HepG2 (cell line): ENCODE results near the gene ESPNL. TPM values are rescaled to one million over a fixed set of nuclear protein-coding genes. Genes with fewer than 3 reads are reported as not detected.
A peak's percentile ranks its signal among the peaks of the same experiment; 100 is the strongest.

Source experiments
- ATAC-seq: fragments of 200-7000 bp; cut with Tn5 transposase; 3 replicates; pipeline ENCODE4 v1.9.1; 2020; ENCODE audit warnings: mild to moderate bottlenecking, moderate library complexity
- BruUV-seq: library from RNA; stranded (reverse); fragments of 400-500 nt; replicated peaks from 2 replicates; lab custom pipeline; 2021; lab: Mats Ljungman, UMichigan
- CTCF ChIA-PET: fragments of 300-600 bp; formaldehyde crosslinking; extraction: SDS; loops from one replicate; lab custom pipeline; 2021; ENCODE audit warnings: low total read pairs, inconsistent platforms, low intra/inter-chr PET ratio; lab: Yijun Ruan, JAX
- POLR2A ChIA-PET: fragments of 350-600 bp; sonication (Branson Sonifier 250); formaldehyde crosslinking; loops from one replicate; lab custom pipeline; 2020; ENCODE audit warnings: antibody characterized with exemption, inconsistent platforms; lab: Yijun Ruan, JAX
- DNase-seq: peaks from one replicate; pipeline ENCODE4 v3.0.0-alpha.2; 2015; ENCODE audit warnings: low spot score
- FAIRE-seq: peaks from 3 replicates; lab custom pipeline; 2011; peaks lifted over from hg19 to GRCh38; lab: Jason Lieb, UNC
- H2AFZ ChIP-seq: one replicate; pipeline ENCODE4 v1.6.1; 2011; ENCODE audit warnings: low read length, inconsistent platforms
- H3K27ac ChIP-seq: fragments of 300-600 bp; 3 replicates; pipeline ENCODE4 v1.8.0; 2011; ENCODE audit warnings: mixed run types, mild to moderate bottlenecking, mixed read lengths, low read length, inconsistent platforms; ENCODE audit not compliant: insufficient read depth; ENCODE audit errors: extremely low read length
- H3K27me3 ChIP-seq, 2 experiments: fragments of 200-600 bp in 1 of 2; 2 replicates in 1 of 2; 3 replicates in 1 of 2; pipeline versions ENCODE4 v1.6.0 to v1.8.0; 2011; ENCODE audit warnings: low read length in 2 of 2, mild to moderate bottlenecking in 2 of 2, moderate library complexity in 2 of 2, inconsistent platforms in 1 of 2; ENCODE audit not compliant: insufficient read depth in 2 of 2, control insufficient read depth in 1 of 2
- H3K36me3 ChIP-seq, 2 experiments: fragments of 200-600 bp in 1 of 2; replicated peaks in 1 of 2; 2 replicates in 1 of 2; 3 replicates in 1 of 2; pipeline versions ENCODE4 v1.5.1 to v1.8.0; 2011; ENCODE audit warnings: low read length in 2 of 2, inconsistent platforms in 1 of 2; ENCODE audit not compliant: insufficient read depth in 2 of 2, control insufficient read depth in 1 of 2
- H3K4me1 ChIP-seq: 2 replicates; pipeline ENCODE4 v1.5.1; 2012; ENCODE audit warnings: low read length, inconsistent platforms; ENCODE audit not compliant: insufficient read depth
- H3K4me2 ChIP-seq: 2 replicates; pipeline ENCODE4 v1.6.0; 2011; ENCODE audit warnings: low read depth, low read length, inconsistent platforms
- H3K4me3 ChIP-seq, 3 experiments: fragments of 200-600 bp in 1 of 3; sonication (generic), shearing (Covaris generic) in 1 of 3; replicated peaks in 1 of 3; 2 replicates each; pipeline ENCODE4 v1.5.1; 2011 to 2016; ENCODE audit warnings: low read length in 3 of 3, inconsistent platforms in 2 of 3, low read depth in 2 of 3, mild to moderate bottlenecking in 2 of 3, control low read depth in 1 of 3, mixed read lengths in 1 of 3; ENCODE audit not compliant: insufficient read depth in 1 of 3
- H3K79me2 ChIP-seq: one replicate; pipeline ENCODE4 v1.6.1; 2011; ENCODE audit warnings: low read length, inconsistent platforms; ENCODE audit not compliant: insufficient read depth
- H3K9ac ChIP-seq: 2 replicates; pipeline ENCODE4 v1.6.0; 2011; ENCODE audit warnings: mild to moderate bottlenecking, low read depth, low read length, inconsistent platforms; ENCODE audit not compliant: insufficient read depth
- H3K9me3 ChIP-seq: 2 replicates; pipeline ENCODE4 v1.5.1; 2012; ENCODE audit warnings: mild to moderate bottlenecking, low read length
- H4K20me1 ChIP-seq: 2 replicates; pipeline ENCODE4 v1.6.0; 2011; ENCODE audit warnings: inconsistent platforms, mild to moderate bottlenecking, low read length, moderate library complexity; ENCODE audit not compliant: insufficient read depth
- ATM ChIP-seq: fragments of 450-650 bp; IDR thresholded peaks from 2 replicates; pipeline ENCODE4 v1.7.1; 2017; ENCODE audit warnings: mild to moderate bottlenecking, borderline replicate concordance
- FOXA1 ChIP-seq, 2 experiments: fragments of 450-650 bp in 1 of 2; sonication (generic) in 1 of 2; formaldehyde crosslinking in 1 of 2; IDR thresholded peaks; 2 replicates each; pipeline versions ENCODE4 v1.4.0 to v1.6.1; 2016 to 2020; ENCODE audit warnings: missing genetic modification reagents in 1 of 2
- HNRNPLL ChIP-seq: fragments of 200-400 bp; formaldehyde crosslinking; IDR thresholded peaks from 2 replicates; pipeline ENCODE4 v1.6.1; 2017; ENCODE audit warnings: mild to moderate bottlenecking, low read depth, low read length; ENCODE audit not compliant: poor library complexity, severe bottlenecking
- LCORL ChIP-seq, 2 experiments: fragments of 450-650 bp in 1 of 2; sonication (generic) in 1 of 2; formaldehyde crosslinking in 1 of 2; IDR thresholded peaks; 2 replicates each; pipeline versions ENCODE4 v1.5.0 to v1.6.1; 2017 to 2020; ENCODE audit warnings: antibody characterized with exemption in 1 of 2, missing genetic modification reagents in 1 of 2
- MTA3 ChIP-seq: sonication (generic); formaldehyde crosslinking; IDR thresholded peaks from 2 replicates; pipeline ENCODE4 v1.4.0; 2020; ENCODE audit warnings: missing genetic modification reagents
- NBN ChIP-seq: fragments of 450-650 bp; conservative IDR thresholded peaks from 2 replicates; pipeline ENCODE4 v1.6.1; 2017
- RXRA ChIP-seq: sonication (generic); formaldehyde crosslinking; IDR thresholded peaks from 2 replicates; pipeline ENCODE4 v1.5.1; 2020; ENCODE audit warnings: missing genetic modification reagents
- ZBTB8A ChIP-seq: sonication (generic); formaldehyde crosslinking; IDR thresholded peaks from 2 replicates; pipeline ENCODE4 v1.4.0; 2020; ENCODE audit warnings: mild to moderate bottlenecking, low read depth, missing genetic modification reagents, borderline replicate concordance
- ZFP90 ChIP-seq: sonication (generic); formaldehyde crosslinking; IDR thresholded peaks from 2 replicates; pipeline ENCODE4 v1.8.0; 2022; ENCODE audit warnings: missing genetic modification reagents, mild to moderate bottlenecking, inconsistent platforms, borderline replicate concordance
- ZNF790 ChIP-seq: sonication (generic); formaldehyde crosslinking; IDR thresholded peaks from 2 replicates; pipeline ENCODE4 v1.8.0; 2022; ENCODE audit warnings: missing genetic modification reagents, mild to moderate bottlenecking, borderline replicate concordance
- WGBS: methylation state at CpG from one replicate; pipeline ENCODE4 v1.1.6; 2017; ENCODE audit warnings: low lambda C conversion rate; 5-methylcytosine and 5-hydroxymethylcytosine counted together
- in situ Hi-C: cut with HindIII; loops from 2 replicates; pipeline ENCODE4 v1.10.0; 2017; ENCODE audit warnings: low pct_unique_long_range_greater_than_20kb; ENCODE audit not compliant: extremely low pct_ligation_motif_present
- intact Hi-C: fragments of 100-400 bp; cut with micrococcal nuclease; formaldehyde crosslinking; loops from one replicate; pipeline ENCODE4 v1.10.0; 2022; ENCODE audit not compliant: unreplicated experiment
- polyA plus RNA-seq, 8 experiments: library from polyadenylated mRNA; depleted of rRNA in 3 of 8; stranded (reverse) in 7 of 8; unstranded in 1 of 8; fragments of >200 nt; fragmentation: Illumina TruSeq in 4 of 8; extraction: Trizol in 4 of 8; gene quantifications; 2 replicates each; pipeline versions ENCODE4 v1.2.1 to v1.2.3, GENCODE V29; 2011 to 2016; ENCODE audit warnings: low read depth in 4 of 8, missing spikeins in 1 of 8, mixed read lengths in 1 of 8; ENCODE audit not compliant: insufficient read depth in 1 of 8
- total RNA-seq, 5 experiments: library from RNA; depleted of rRNA; stranded (reverse); fragments of >200 nt; fragmentation: Illumina TruSeq; extraction: Trizol; gene quantifications; 2 replicates each; pipeline ENCODE4 v1.2.3, GENCODE V29; 2016; ENCODE audit warnings: low read depth in 1 of 5
- TF ChIP-seq, protein P1 (sequence below): sonication (generic); formaldehyde crosslinking; IDR thresholded peaks from 2 replicates; pipeline ENCODE4 v1.5.1; 2020; ENCODE audit warnings: missing genetic modification reagents, mild to moderate bottlenecking, borderline replicate concordance
- TF ChIP-seq, protein P2 (sequence below): sonication (generic); formaldehyde crosslinking; IDR thresholded peaks from 2 replicates; pipeline ENCODE4 v1.5.0; 2020; ENCODE audit warnings: missing genetic modification reagents
- TF ChIP-seq, protein P3 (sequence below): fragments of 450-650 bp; IDR thresholded peaks from 2 replicates; pipeline ENCODE4 v1.6.1; 2017

Gene ESPNL
- total and polyA plus RNA-seq, 2 of the 13 experiments (the other 11 are each of a cell fraction or from before 2014, with no cell fraction given), result 0.45 to 0.80 TPM

DNA sequence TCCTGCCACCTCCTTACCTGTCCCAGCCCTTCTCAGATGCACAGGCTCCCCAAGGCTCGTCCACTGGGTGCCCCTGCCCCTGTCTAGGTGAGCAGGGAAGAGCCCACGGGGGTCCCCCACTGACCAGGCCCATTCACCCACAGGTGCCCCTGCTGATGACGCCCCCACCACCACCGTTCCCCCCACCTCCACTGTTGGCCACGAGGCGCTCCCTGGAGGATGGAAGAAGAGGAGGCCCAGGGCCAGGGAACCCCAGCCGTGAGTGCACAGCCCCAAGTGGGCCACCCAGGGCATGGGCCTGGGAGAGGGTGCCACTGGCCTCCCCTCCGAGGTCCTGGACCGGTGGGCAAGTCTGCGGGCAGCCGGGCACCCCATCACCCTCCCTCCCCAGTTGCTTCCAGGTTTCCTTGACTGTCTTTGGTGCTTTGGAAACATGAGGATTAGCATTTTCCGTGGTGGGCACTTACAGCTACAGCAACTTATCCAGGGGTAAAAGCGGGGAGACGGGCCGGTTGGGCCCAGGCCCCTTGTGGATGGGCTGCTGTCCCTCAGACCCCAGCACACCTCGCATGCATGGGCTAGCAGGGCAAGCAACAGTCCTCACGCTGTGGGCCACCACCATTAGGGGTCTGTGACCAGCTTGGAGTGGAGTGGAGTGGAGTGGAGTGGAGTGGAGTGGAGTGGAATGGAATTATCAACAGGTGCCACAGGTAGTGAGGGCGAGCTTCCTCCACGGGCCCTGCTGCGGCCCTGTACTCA is 25.2 kb downstream of the ESPNL start:
- H2AFZ ChIP-seq, result no peak overlapping the region
- no peak overlapping the region for H3K27ac ChIP-seq
- DNase-seq (no peak), ATAC-seq (no peak), FAIRE-seq (no peak)
- peaks cover 3 to 42% of the 10 kb centered on the region in 2 experiments for H3K27me3 ChIP-seq
- no peaks in the 10 kb centered on the region for H3K36me3 ChIP-seq
- H4K20me1 ChIP-seq, result no peaks in the 10 kb centered on the region
- intact Hi-C loops (no loop called here), in situ Hi-C loops (no loop called here)
- no peak overlapping the region for H3K4me3 ChIP-seq
- H3K4me1 ChIP-seq, result peaks cover 15% of the 10 kb centered on the region
- CTCF ChIA-PET, result no interaction called here
- no peaks in the 10 kb centered on the region for H3K79me2 ChIP-seq
- POLR2A ChIA-PET, result no interaction called here
- WGBS, result 42% methylated on average over 15 of the region's 20 CpGs
- no peaks in the 10 kb centered on the region for H3K9me3 ChIP-seq
- no peak overlapping the region for H3K4me2 ChIP-seq
- no TSS peak for BruUV-seq
- no peak for TF ChIP-seq ZBTB8A
- no peak overlapping the region for H3K9ac ChIP-seq

DNA sequence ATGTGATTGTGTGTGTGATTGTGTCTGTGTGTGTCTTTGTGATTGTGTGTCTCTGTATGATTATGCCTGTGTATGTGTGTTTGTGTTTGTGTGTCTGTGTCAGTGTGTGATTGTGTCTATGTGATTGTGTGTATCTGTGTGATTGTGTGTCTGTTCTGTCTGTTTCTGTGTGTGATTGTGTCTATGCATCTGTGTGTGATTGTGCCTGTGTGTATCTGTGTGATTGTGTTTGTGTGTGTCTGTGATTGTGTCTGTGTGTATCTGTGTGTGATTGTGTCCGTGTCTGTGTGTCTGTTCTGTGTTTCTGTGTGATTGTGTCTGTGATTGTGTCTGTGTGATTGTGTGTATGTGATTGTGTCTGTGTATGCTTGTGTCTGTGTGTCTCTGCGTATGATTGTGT is 26.2 kb downstream of the ESPNL start:
- FAIRE-seq (no peak), ATAC-seq (no peak), DNase-seq (no peak)
- H3K79me2 ChIP-seq, result no peaks in the 10 kb centered on the region
- intact Hi-C loops (no loop called here), in situ Hi-C loops (no loop called here)
- no peaks in the 10 kb centered on the region for H3K9me3 ChIP-seq
- no peak overlapping the region for H3K9ac ChIP-seq
- H3K4me3 ChIP-seq, result no peak overlapping the region
- POLR2A ChIA-PET, result no interaction called here
- WGBS, result 55% methylated on average over 2 of the region's 2 CpGs
- no peaks in the 10 kb centered on the region for H4K20me1 ChIP-seq
- H3K36me3 ChIP-seq, result no peaks in the 10 kb centered on the region
- no peak overlapping the region for H3K4me2 ChIP-seq
- H2AFZ ChIP-seq, result no peak overlapping the region
- H3K4me1 ChIP-seq, result peaks cover 9% of the 10 kb centered on the region
- H3K27ac ChIP-seq, result no peak overlapping the region
- no TSS peak for BruUV-seq
- H3K27me3 ChIP-seq, result peaks cover 3 to 32% of the 10 kb centered on the region in 2 experiments
- CTCF ChIA-PET, result no interaction called here
- no peak for TF ChIP-seq ZNF790 (CRISPR knock-in tag)
- TF ChIP-seq ATM, result 0 out of 2 replicates have a peak, but pooled peaks have one; percentile 28
- TF ChIP-seq, protein P1, sequence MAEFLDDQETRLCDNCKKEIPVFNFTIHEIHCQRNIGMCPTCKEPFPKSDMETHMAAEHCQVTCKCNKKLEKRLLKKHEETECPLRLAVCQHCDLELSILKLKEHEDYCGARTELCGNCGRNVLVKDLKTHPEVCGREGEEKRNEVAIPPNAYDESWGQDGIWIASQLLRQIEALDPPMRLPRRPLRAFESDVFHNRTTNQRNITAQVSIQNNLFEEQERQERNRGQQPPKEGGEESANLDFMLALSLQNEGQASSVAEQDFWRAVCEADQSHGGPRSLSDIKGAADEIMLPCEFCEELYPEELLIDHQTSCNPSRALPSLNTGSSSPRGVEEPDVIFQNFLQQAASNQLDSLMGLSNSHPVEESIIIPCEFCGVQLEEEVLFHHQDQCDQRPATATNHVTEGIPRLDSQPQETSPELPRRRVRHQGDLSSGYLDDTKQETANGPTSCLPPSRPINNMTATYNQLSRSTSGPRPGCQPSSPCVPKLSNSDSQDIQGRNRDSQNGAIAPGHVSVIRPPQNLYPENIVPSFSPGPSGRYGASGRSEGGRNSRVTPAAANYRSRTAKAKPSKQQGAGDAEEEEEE, result no peak
- TF ChIP-seq FOXA1 (IDR thresholded peaks at IDR 0.05), result 0 out of 2 replicates have a peak, but pooled peaks have one; percentile 10
- no peak for TF ChIP-seq FOXA1 (CRISPR knock-in tag; IDR thresholded peaks at IDR 0.05)
- peak; percentile 8; the same call in 1 of the 2 replicates for TF ChIP-seq LCORL (IDR thresholded peaks at IDR 0.05)
- TF ChIP-seq LCORL (CRISPR knock-in tag; IDR thresholded peaks at IDR 0.05), result no peak
- TF ChIP-seq HNRNPLL, result no peak
- no peak for TF ChIP-seq MTA3 (CRISPR knock-in tag)
- TF ChIP-seq, protein P2, sequence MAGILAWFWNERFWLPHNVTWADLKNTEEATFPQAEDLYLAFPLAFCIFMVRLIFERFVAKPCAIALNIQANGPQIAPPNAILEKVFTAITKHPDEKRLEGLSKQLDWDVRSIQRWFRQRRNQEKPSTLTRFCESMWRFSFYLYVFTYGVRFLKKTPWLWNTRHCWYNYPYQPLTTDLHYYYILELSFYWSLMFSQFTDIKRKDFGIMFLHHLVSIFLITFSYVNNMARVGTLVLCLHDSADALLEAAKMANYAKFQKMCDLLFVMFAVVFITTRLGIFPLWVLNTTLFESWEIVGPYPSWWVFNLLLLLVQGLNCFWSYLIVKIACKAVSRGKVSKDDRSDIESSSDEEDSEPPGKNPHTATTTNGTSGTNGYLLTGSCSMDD (CRISPR knock-in tag), result no peak
- peak; percentile 89 for TF ChIP-seq NBN
- TF ChIP-seq ZFP90, result no peak
- TF ChIP-seq RXRA, result no peak
- TF ChIP-seq, protein P3, sequence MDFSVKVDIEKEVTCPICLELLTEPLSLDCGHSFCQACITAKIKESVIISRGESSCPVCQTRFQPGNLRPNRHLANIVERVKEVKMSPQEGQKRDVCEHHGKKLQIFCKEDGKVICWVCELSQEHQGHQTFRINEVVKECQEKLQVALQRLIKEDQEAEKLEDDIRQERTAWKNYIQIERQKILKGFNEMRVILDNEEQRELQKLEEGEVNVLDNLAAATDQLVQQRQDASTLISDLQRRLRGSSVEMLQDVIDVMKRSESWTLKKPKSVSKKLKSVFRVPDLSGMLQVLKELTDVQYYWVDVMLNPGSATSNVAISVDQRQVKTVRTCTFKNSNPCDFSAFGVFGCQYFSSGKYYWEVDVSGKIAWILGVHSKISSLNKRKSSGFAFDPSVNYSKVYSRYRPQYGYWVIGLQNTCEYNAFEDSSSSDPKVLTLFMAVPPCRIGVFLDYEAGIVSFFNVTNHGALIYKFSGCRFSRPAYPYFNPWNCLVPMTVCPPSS, result peak; percentile 90; the same call in 1 of the 2 replicates
